SK-N-SH (cell line): ENCODE measurements around the gene KANK3. TPM values are rescaled to one million over a fixed set of nuclear protein-coding genes. Genes with fewer than 3 reads are reported as not detected.
"Not testable (repeated sequence)": the region's sequence is repeated elsewhere in the genome, so short reads cannot be mapped to it uniquely, and the experiment has no call there.

ENCODE experiments used
- CTCF ChIA-PET: fragments of 300-600, 350-600 bp; formaldehyde crosslinking; extraction: SDS; loops from one replicate; lab custom pipeline; 2021; lab: Yijun Ruan, JAX
- POLR2A ChIA-PET: fragments of 350-600 bp; sonication (Branson Sonifier 250); formaldehyde crosslinking; extraction: SDS; loops from one replicate; lab custom pipeline; 2020; ENCODE audit warnings: antibody characterized with exemption, inconsistent platforms; lab: Yijun Ruan, JAX
- DNase-seq: peaks from one replicate; pipeline ENCODE4 v3.0.0; 2012
- H2AFZ ChIP-seq: fragments of 200-600 bp; sonication (generic); 2 replicates; pipeline ENCODE4 v1.8.1; 2016; ENCODE audit warnings: antibody characterized with exemption, mild to moderate bottlenecking, low read depth
- H3F3A ChIP-seq: fragments of 200-600 bp; sonication (generic); replicated peaks from 2 replicates; pipeline ENCODE3; 2016; ENCODE audit warnings: antibody characterized with exemption, mild to moderate bottlenecking; ENCODE audit not compliant: insufficient read depth
- H3K27ac ChIP-seq, 2 experiments: fragments of 200-500 bp in 1 of 2; fragments of 200-600 bp in 1 of 2; sonication (Bioruptor generic) in 1 of 2; sonication (generic), shearing (Covaris generic) in 1 of 2; 2 replicates each; pipeline versions ENCODE4 v1.5.1 to v1.6.1; 2014 to 2016; ENCODE audit warnings: low read depth in 2 of 2, inconsistent platforms in 1 of 2, low read length in 1 of 2, mild to moderate bottlenecking in 1 of 2, mixed read lengths in 1 of 2
- H3K27me3 ChIP-seq: fragments of 200-600 bp; sonication (generic), shearing (Covaris generic); 2 replicates; pipeline ENCODE4 v1.6.1; 2016; ENCODE audit warnings: mixed run types; ENCODE audit not compliant: insufficient read depth
- H3K36me3 ChIP-seq, 2 experiments: fragments of 200-500 bp in 1 of 2; fragments of 200-600 bp in 1 of 2; sonication (Bioruptor generic) in 1 of 2; sonication (generic) in 1 of 2; replicated peaks in 1 of 2; 2 replicates each; pipeline versions ENCODE3 to v1.5.1; 2014 to 2016; ENCODE audit warnings: low read length in 1 of 2, mild to moderate bottlenecking in 1 of 2; ENCODE audit not compliant: insufficient read depth in 2 of 2, control insufficient read depth in 1 of 2
- H3K4me1 ChIP-seq, 2 experiments: fragments of 200-500 bp in 1 of 2; fragments of 200-600 bp in 1 of 2; sonication (Bioruptor generic) in 1 of 2; sonication (generic), shearing (Covaris generic) in 1 of 2; 2 replicates each; pipeline versions ENCODE4 v1.5.1 to v1.6.1; 2014 to 2016; ENCODE audit warnings: low read depth in 1 of 2, low read length in 1 of 2, mixed run types in 1 of 2; ENCODE audit not compliant: insufficient read depth in 2 of 2, control insufficient read depth in 1 of 2
- H3K4me2 ChIP-seq: fragments of 200-600 bp; sonication (generic), shearing (Covaris generic); 2 replicates; pipeline ENCODE4 v1.6.1; 2017; ENCODE audit warnings: mixed run types
- H3K4me3 ChIP-seq, 2 experiments: fragments of 200-500 bp in 1 of 2; fragments of 200-600 bp in 1 of 2; sonication (Bioruptor generic) in 1 of 2; sonication (generic), shearing (Covaris generic) in 1 of 2; 2 replicates each; pipeline versions ENCODE4 v1.5.1 to v1.8.1; 2014 to 2016; ENCODE audit warnings: low read depth in 2 of 2, inconsistent platforms in 1 of 2, low read length in 1 of 2, mild to moderate bottlenecking in 1 of 2, mixed read lengths in 1 of 2, moderate library complexity in 1 of 2
- H3K79me2 ChIP-seq: fragments of 200-600 bp; sonication (generic); 2 replicates; pipeline ENCODE4 v1.8.1; 2017; ENCODE audit warnings: mild to moderate bottlenecking; ENCODE audit not compliant: insufficient read depth
- H3K9ac ChIP-seq: fragments of 200-600 bp; sonication (generic); 2 replicates; pipeline ENCODE4 v1.6.1; 2017; ENCODE audit warnings: mixed run types
- H3K9me2 ChIP-seq: fragments of 200-600 bp; sonication (generic); 2 replicates; pipeline ENCODE4 v1.6.1; 2017; ENCODE audit warnings: mixed run types
- H3K9me3 ChIP-seq: fragments of 200-600 bp; sonication (generic); 2 replicates; pipeline ENCODE4 v1.6.1; 2017; ENCODE audit warnings: mixed run types, mild to moderate bottlenecking, moderate library complexity
- H4K20me1 ChIP-seq: fragments of 200-600 bp; sonication (generic); 2 replicates; pipeline ENCODE4 v1.6.1; 2017; ENCODE audit warnings: mild to moderate bottlenecking, mixed run types; ENCODE audit not compliant: insufficient read depth
- EZH2phosphoT487 ChIP-seq: fragments of 200-600 bp; sonication (generic); IDR thresholded peaks from 2 replicates; pipeline ENCODE4 v1.6.1; 2017; ENCODE audit warnings: low read depth, mixed run types, mild to moderate bottlenecking, antibody characterized with exemption, moderate library complexity, borderline replicate concordance
- IRF3 ChIP-seq: fragments of 150-350 bp; IDR thresholded peaks from 2 replicates; pipeline ENCODE4 v1.6.1; 2016; ENCODE audit warnings: mild to moderate bottlenecking, low read depth, low read length
- MAX ChIP-seq: IDR thresholded peaks from 2 replicates; pipeline ENCODE4 v1.4.0; 2012; ENCODE audit warnings: low read depth
- MEF2A ChIP-seq: IDR thresholded peaks from 2 replicates; pipeline ENCODE4 v1.4.0; 2012; ENCODE audit warnings: low read depth, borderline replicate concordance
- REST ChIP-seq: IDR thresholded peaks from 2 replicates; pipeline ENCODE4 v1.6.1; 2012; ENCODE audit warnings: mild to moderate bottlenecking, low read depth, low read length, moderate library complexity
- SMC3 ChIP-seq: IDR thresholded peaks from 2 replicates; pipeline ENCODE4 v1.6.1; 2012; ENCODE audit warnings: low read depth, low read length, improper control_type of control experiment
- USF1 ChIP-seq: IDR thresholded peaks from 2 replicates; pipeline ENCODE4 v1.4.0; 2012; ENCODE audit warnings: low read depth, borderline replicate concordance
- WGBS: methylation state at CpG from one replicate; pipeline ENCODE4 v1.1.6; 2017; ENCODE audit warnings: low lambda C conversion rate; 5-methylcytosine and 5-hydroxymethylcytosine counted together
- polyA plus RNA-seq, 3 experiments: library from polyadenylated mRNA; depleted of rRNA; stranded (reverse); fragments of >200 nt; gene quantifications; 2 replicates each; pipeline ENCODE4 v1.2.3, GENCODE V29; 2012

KANK3 gene
- polyA plus RNA-seq, 1 of the 3 experiments (the other 2 are of a cell fraction) = 0.51 TPM

- Histone ChIP-seq H2AFZ (no peak overlapping the region), H3K4me2 (no peak overlapping the region), H3K9me3 (no peaks in the 10 kb centered on the region), H3K36me3 (peaks cover 0 to 11% of the 10 kb centered on the region in 2 experiments), H3K4me1 (peaks cover 12 to 14% of the 10 kb centered on the region in 2 experiments; a peak in 2 of 4 replicates), H3K27ac (no peak overlapping the region), H4K20me1 (peaks cover 12% of the 10 kb centered on the region), H3F3A (peaks cover 16% of the 10 kb centered on the region), H3K4me3 (no peak overlapping the region), H3K27me3 (no peaks in the 10 kb centered on the region), H3K79me2 (peaks cover 28% of the 10 kb centered on the region), H3K9me2 (no peaks in the 10 kb centered on the region), H3K9ac (no peak overlapping the region)
- TF ChIP-seq EZH2phosphoT487 (no peak), REST (no peak), MEF2A (no peak), IRF3 (no peak), SMC3 (no peak), MAX (no peak), USF1 (no peak)
- 75% methylated on average over 4 of the region's 4 CpGs for WGBS
- DNase-seq = no peak
- ChIA-PET POLR2A (no interaction called here), CTCF (interaction anchor here (1.5 to 1.6 kb wide), 2 partner anchors 33 to 51 kb away, joined by 3 to 5 read pairs; no protein-coding TSS in a partner anchor)
Observed at GRCh38 chr19:8386990-8387389, 43.9 kb upstream of the KANK3 start.

GRCh38 chr19:8386419-8386818, 43.4 kb upstream of the KANK3 start:
- H3K9me2 ChIP-seq, H3K9me3 ChIP-seq, H3K4me2 ChIP-seq, H4K20me1 ChIP-seq, H3K27me3 ChIP-seq, H3K27ac ChIP-seq, H2AFZ ChIP-seq, DNase-seq, H3K9ac ChIP-seq, H3K4me3 ChIP-seq, H3K4me1 ChIP-seq, POLR2A ChIA-PET: not testable (repeated sequence)
- Histone ChIP-seq H3F3A (peaks cover 16% of the 10 kb centered on the region), H3K79me2 (peaks cover 22% of the 10 kb centered on the region), H3K36me3 (peaks cover 0 to 11% of the 10 kb centered on the region in 2 experiments)
- CTCF ChIA-PET = interaction anchor here (1.5 to 1.6 kb wide), 2 partner anchors 33 to 51 kb away, joined by 3 to 5 read pairs; no protein-coding TSS in a partner anchor
- WGBS = 88% methylated on average over 7 of the region's 9 CpGs

- H3K4me2 ChIP-seq, H3K4me3 ChIP-seq, POLR2A ChIA-PET, H2AFZ ChIP-seq, H4K20me1 ChIP-seq, H3K27ac ChIP-seq, H3K27me3 ChIP-seq, H3K4me1 ChIP-seq, DNase-seq, H3K9ac ChIP-seq, H3K9me2 ChIP-seq, H3K9me3 ChIP-seq: not testable (repeated sequence)
- Histone ChIP-seq H3F3A (peaks cover 12% of the 10 kb centered on the region), H3K79me2 (peaks cover 15% of the 10 kb centered on the region), H3K36me3 (peaks cover 0 to 11% of the 10 kb centered on the region in 2 experiments)
- 100% methylated on average over 3 of the region's 3 CpGs for WGBS
- CTCF ChIA-PET = interaction anchor here (1.6 kb wide), 1 partner anchor 50 kb away, joined by 3 read pairs; no protein-coding TSS in a partner anchor
Observed at GRCh38 chr19:8385566-8385965, 42.5 kb upstream of the KANK3 start.

GRCh38 chr19:8385103-8385502, 42.0 kb upstream of the KANK3 start:
- H3K4me2 ChIP-seq, H2AFZ ChIP-seq, H3K9ac ChIP-seq, H3K9me3 ChIP-seq, H3K4me3 ChIP-seq, DNase-seq, H3K27ac ChIP-seq, H3K27me3 ChIP-seq, POLR2A ChIA-PET, H4K20me1 ChIP-seq, H3K4me1 ChIP-seq, H3K9me2 ChIP-seq: not testable (repeated sequence)
- H3K79me2 ChIP-seq = peaks cover 12% of the 10 kb centered on the region
- peaks cover 0 to 11% of the 10 kb centered on the region in 2 experiments for H3K36me3 ChIP-seq
- CTCF ChIA-PET = interaction anchor here (1.6 kb wide), 1 partner anchor 49 kb away, joined by 3 read pairs; no protein-coding TSS in a partner anchor
- H3F3A ChIP-seq = peaks cover 12% of the 10 kb centered on the region
- 95% methylated on average over 2 of the region's 2 CpGs for WGBS
